ENCODE results near the gene DBP. TPM values are rescaled to one million over a fixed set of nuclear protein-coding genes. Genes with fewer than 3 reads are reported as not detected.

The DBP gene
- total RNA-seq, 1 experiment from 2014 or later, result 12.6 TPM

- H3K79me2 ChIP-seq (ENCODE audit: insufficient read depth, low read length), result no peaks in the 10 kb centered on the region
Measured at GRCh38 chr19:48596679-48597465, 40.3 kb downstream of the DBP start.

More at GRCh38 chr19:48596679-48597465, 40.3 kb downstream of the DBP start:
- Histone ChIP-seq H2BK12ac (ENCODE audit: insufficient read length, low read depth, low read length) (no peak overlapping the region), H3K56ac (ENCODE audit: insufficient read length, low read depth, low read length) (no peak overlapping the region), H2BK15ac (ENCODE audit: low read depth, low read length) (no peak overlapping the region), H2BK20ac (ENCODE audit: low read depth, low read length, poor library complexity, severe bottlenecking) (no peak overlapping the region), H3K27me3 (ENCODE audit: insufficient read depth, low read length) (no peaks in the 10 kb centered on the region), H3K9me3 (ENCODE audit: control insufficient read depth, low read depth, low read length) (no peaks in the 10 kb centered on the region), H3K4ac (ENCODE audit: low read depth, low read length) (no peak overlapping the region; the same call in 1 of the 2 replicates), H2BK120ac (ENCODE audit: low read depth, low read length, poor library complexity, severe bottlenecking) (no peak overlapping the region), H2AK5ac (ENCODE audit: insufficient read length, low read length) (no peak overlapping the region), H3K14ac (ENCODE audit: insufficient read depth, low read length) (no peak overlapping the region), H3K4me2 (ENCODE audit: insufficient read depth, insufficient read length, low read length) (no peak overlapping the region), H3K79me1 (ENCODE audit: insufficient read depth, low read depth, low read length, poor library complexity, severe bottlenecking) (no peaks in the 10 kb centered on the region), H3K18ac (ENCODE audit: insufficient read length, low read depth, low read length) (no peak overlapping the region), H4K91ac (ENCODE audit: insufficient read length, low read depth, low read length) (no peak overlapping the region), H4K8ac (replicated peaks; ENCODE audit: insufficient read length, low read depth, low read length) (no peak overlapping the region), H4K20me1 (ENCODE audit: control insufficient read depth, insufficient read depth, insufficient read length) (no peaks in the 10 kb centered on the region), H2AFZ (ENCODE audit: low read length) (no peak overlapping the region), H3K9ac (ENCODE audit: extremely low read depth, insufficient read length, low read length) (no peak overlapping the region), H3T11ph (ENCODE audit: low read length) (no peak overlapping the region), H3K4me1 (ENCODE audit: insufficient read depth, low read length) (no peaks in the 10 kb centered on the region), H3K23ac (ENCODE audit: insufficient read length, low read depth, low read length) (no peak overlapping the region), H4K5ac (ENCODE audit: insufficient read length, low read depth, low read length) (no peak overlapping the region), H3K27ac (ENCODE audit: insufficient read length, low read depth, low read length) (no peak overlapping the region), H3K23me2 (ENCODE audit: insufficient read length, low read depth, low read length, poor library complexity, severe bottlenecking) (no peaks in the 10 kb centered on the region), H2BK5ac (ENCODE audit: insufficient read length, low read length) (no peak overlapping the region)
- Mint-ChIP-seq H3K36me3 (ENCODE audit: insufficient read depth in 1 of 3, low read depth in 3 of 3) (no peaks in the 10 kb centered on the region; a peak in 1 of 7 replicates), H3K27ac (no peak overlapping the region), H3K9me3 (no peaks in the 10 kb centered on the region), H3K4me3 (no peak overlapping the region), H3K27me3 (ENCODE audit: low read depth) (peaks cover 3% of the 10 kb centered on the region), H3K4me1 (no peaks in the 10 kb centered on the region)
- no CpG with 5 or more reads among the region's 39 CpGs for WGBS (ENCODE audit: extremely low coverage, insufficient read length, low lambda C conversion rate)
- no peak for DNase-seq
- TF ChIP-seq CTCF (conservative IDR thresholded peaks at IDR 0.05), result no peak
